Heart left ventricle (tissue), 16 donors: ENCODE measurements around the gene SEC14L6. TPM values are rescaled to one million over a fixed set of nuclear protein-coding genes. Genes with fewer than 3 reads are reported as not detected.

ENCODE experiments used
- ATAC-seq, 4 donors: fragments of 200-7000 bp; cut with Tn5 transposase; one replicate each; pipeline ENCODE4 v1.9.1; 2020 to 2022; ENCODE audit warnings: moderate library complexity in 4 of 4, mild to moderate bottlenecking in 3 of 4, moderate number of reproducible peaks in 1 of 4
- DNase-seq, 5 donors: peaks; one replicate each; pipeline ENCODE4 v3.0.0-alpha.2; 2020
- H3K27ac ChIP-seq, 12 donors: fragments of 200-600 bp; sonication (generic) in 4 of 12; one replicate each; pipeline versions ENCODE4 v1.5.0 to v1.8.0; 2016 to 2022; ENCODE audit warnings: mild to moderate bottlenecking in 2 of 12
- H3K27me3 ChIP-seq, 9 donors: fragments of 200-600 bp; sonication (generic) in 2 of 9; one replicate each; pipeline versions ENCODE4 v1.5.1 to v1.8.0; 2016 to 2022; ENCODE audit warnings: mild to moderate bottlenecking in 3 of 9
- H3K36me3 ChIP-seq, 9 donors: fragments of 200-600 bp; sonication (generic) in 2 of 9; one replicate each; pipeline versions ENCODE4 v1.5.0 to v1.8.0; 2018 to 2022; ENCODE audit warnings: mild to moderate bottlenecking in 2 of 9
- H3K4me1 ChIP-seq, 12 donors: fragments of 200-600 bp; sonication (generic) in 4 of 12; one replicate each; pipeline versions ENCODE4 v1.5.0 to v1.8.0; 2016 to 2022; ENCODE audit warnings: mild to moderate bottlenecking in 3 of 12
- H3K4me3 ChIP-seq, 12 donors: fragments of 200-600 bp; sonication (generic) in 4 of 12; one replicate each; pipeline versions ENCODE4 v1.5.0 to v1.8.0; 2017 to 2022; ENCODE audit warnings: mild to moderate bottlenecking in 9 of 12, moderate library complexity in 4 of 12
- H3K9me3 ChIP-seq, 12 donors: fragments of 200-600 bp; sonication (generic) in 4 of 12; one replicate each; pipeline versions ENCODE4 v1.5.0 to v1.8.0; 2016 to 2022; ENCODE audit warnings: mild to moderate bottlenecking in 1 of 12
- CTCF ChIP-seq, 12 donors: fragments of 200-600 bp; sonication (generic) in 4 of 12; IDR thresholded peaks; one replicate each; pipeline versions ENCODE4 v1.5.0 to v1.8.0; 2018 to 2022; ENCODE audit warnings: antibody characterized with exemption in 12 of 12, mild to moderate bottlenecking in 5 of 12
- POLR2A ChIP-seq, 2 donors: fragments of 450-650 bp; IDR thresholded peaks; one replicate each; pipeline ENCODE4 v1.6.1; 2017; ENCODE audit warnings: antibody characterized with exemption in 2 of 2, mild to moderate bottlenecking in 2 of 2, moderate library complexity in 2 of 2
- WGBS, 4 donors: extraction: QIAGEN DNeasy Blood & Tissue Kit in 2 of 4; methylation state at CpG; one replicate each; pipeline versions ENCODE4 v1.1.5 to v1.1.7; 2013 to 2018; 5-methylcytosine and 5-hydroxymethylcytosine counted together
- intact Hi-C, 10 donors: fragments of 100-400 bp; cut with DNase I; formaldehyde crosslinking; loops; one replicate each; pipeline versions ENCODE4 v1.11.1 to v1.14.2; 2022
- polyA plus RNA-seq, 2 donors: library from polyadenylated mRNA; stranded (reverse); fragments of 200-250 nt; gene quantifications; one replicate each; pipeline ENCODE4 v1.2.3, GENCODE V29; 2013
- total RNA-seq, 9 donors: library from RNA; depleted of rRNA in 2 of 9; stranded (reverse); fragments of >200 nt in 2 of 9; fragmentation: NEBNext Ultra II Directional in 3 of 9; extraction: Animal tissue kit (Norgen Biotek cat#: 25700) in 3 of 9; gene quantifications; one replicate each; pipeline versions ENCODE4 v1.1.0 to v1.2.4, GENCODE V29; 2016 to 2023
- donor health status: ischemic (EF 13 %, LVEDD 7.1; RV severe dilation, severe dysfunction).
- donor health status: healthy with polysubstance abuse.
- donor health status: DM: no; HTN: yes; CAD: no.
- donor health status: DM: no; HTN: no; CAD: no.
- donor health status: ischemic (EF 25% LVEDD 6.9; RV normal size, moderate dysfunction).
- donor health status: ischemic (EF 25% LVEDD 5.7; RV mildly dilated, moderate dysfunction).
- donor health status: healthy.
- donor health status: DM: yes; HTN: yes; CAD: no.
- donor health status: ischemic (EF 35%, LVEDD 5.7; RV mildly dilated, moderate dysfunction).
- donor health status: nonischemic (EF 11% LVEDD 7.7; RV severe dilation, severe dysfunction).
- donor health status: DM: yes; HTN: yes; CAD: no.
- donor health status: PGD.
- donor health status: ischemic (EF 29% LVEDD 5.4; RV normal size, mild dysfunction).
- donor health status: nonischemic (EF 23%, LVEDD 6.1; RV moderate dilation, normal function).

SEC14L6 gene
- total and polyA plus RNA-seq, 11 donors = 0.03 to 2.8 (median 0.16) TPM; not detected in 8

- no peak for DNase-seq
- Histone ChIP-seq H3K4me1 (no peaks in the 10 kb centered on the region), H3K9me3 (no peaks in the 10 kb centered on the region), H3K36me3 (no peaks in the 10 kb centered on the region), H3K27me3 (peaks cover 0 to 16% (median 0%) of the 10 kb centered on the region in 9 donors), H3K4me3 (no peak overlapping the region), H3K27ac (no peak overlapping the region)
- no peak for ATAC-seq
- WGBS, 4 donors = 73 to 78% (median 74%) methylated on average over 7 of the region's 7 CpGs
- intact Hi-C loops = no loop called here
- no peak for TF ChIP-seq POLR2A (IDR thresholded peaks at IDR 0.05)
- no peak for TF ChIP-seq CTCF (IDR thresholded peaks at IDR 0.05)
These were observed 19.6 kb upstream of the SEC14L6 start for GRCh38 chr22:30566125-30566524.

GRCh38 chr22:30565341-30565740 lies 18.8 kb upstream of the SEC14L6 start:
- DNase-seq (no peak), ATAC-seq (no peak)
- no peak overlapping the region for H3K27ac ChIP-seq
- H3K9me3 ChIP-seq = no peaks in the 10 kb centered on the region
- WGBS, 4 donors = 77 to 90% (median 79%) methylated on average over 3 to 4 of the region's 4 CpGs
- no peaks in the 10 kb centered on the region for H3K4me1 ChIP-seq
- TF ChIP-seq CTCF (IDR thresholded peaks at IDR 0.05) (no peak), POLR2A (IDR thresholded peaks at IDR 0.05) (no peak)
- no peak overlapping the region for H3K4me3 ChIP-seq
- H3K36me3 ChIP-seq = no peaks in the 10 kb centered on the region
- peaks cover 0 to 16% (median 0%) of the 10 kb centered on the region in 9 donors for H3K27me3 ChIP-seq
- intact Hi-C loops = no loop called here

GRCh38 chr22:30564761-30565119 lies 18.2 kb upstream of the SEC14L6 start:
- Histone ChIP-seq H3K36me3 (no peaks in the 10 kb centered on the region), H3K9me3 (no peaks in the 10 kb centered on the region), H3K27ac (no peak overlapping the region), H3K4me1 (no peaks in the 10 kb centered on the region), H3K27me3 (peaks cover 0 to 16% (median 0%) of the 10 kb centered on the region in 9 donors), H3K4me3 (no peak overlapping the region)
- 0 to 30% (median 23%) methylated on average over 2 to 3 of the region's 3 CpGs for WGBS, 4 donors
- DNase-seq (no peak), ATAC-seq (no peak)
- no peak for TF ChIP-seq POLR2A (IDR thresholded peaks at IDR 0.05)
- TF ChIP-seq CTCF (IDR thresholded peaks at IDR 0.05) = no peak
- intact Hi-C loops = no loop called here

- TF ChIP-seq CTCF (IDR thresholded peaks at IDR 0.05) (no peak), POLR2A (IDR thresholded peaks at IDR 0.05) (no peak)
- Histone ChIP-seq H3K27ac (no peak overlapping the region), H3K27me3 (peaks cover 0 to 16% (median 0%) of the 10 kb centered on the region in 9 donors), H3K9me3 (no peaks in the 10 kb centered on the region), H3K4me1 (no peaks in the 10 kb centered on the region), H3K4me3 (no peak overlapping the region), H3K36me3 (no peaks in the 10 kb centered on the region)
- intact Hi-C loops = no loop called here
- WGBS, 4 donors = 55 to 59% (median 58%) methylated on average over 8 of the region's 8 CpGs
- ATAC-seq (no peak), DNase-seq (no peak)
These were observed 17.7 kb upstream of the SEC14L6 start for GRCh38 chr22:30564045-30564760.
